Measurements from ENCODE around the gene RASGRP3.

Gene RASGRP3

DNA sequence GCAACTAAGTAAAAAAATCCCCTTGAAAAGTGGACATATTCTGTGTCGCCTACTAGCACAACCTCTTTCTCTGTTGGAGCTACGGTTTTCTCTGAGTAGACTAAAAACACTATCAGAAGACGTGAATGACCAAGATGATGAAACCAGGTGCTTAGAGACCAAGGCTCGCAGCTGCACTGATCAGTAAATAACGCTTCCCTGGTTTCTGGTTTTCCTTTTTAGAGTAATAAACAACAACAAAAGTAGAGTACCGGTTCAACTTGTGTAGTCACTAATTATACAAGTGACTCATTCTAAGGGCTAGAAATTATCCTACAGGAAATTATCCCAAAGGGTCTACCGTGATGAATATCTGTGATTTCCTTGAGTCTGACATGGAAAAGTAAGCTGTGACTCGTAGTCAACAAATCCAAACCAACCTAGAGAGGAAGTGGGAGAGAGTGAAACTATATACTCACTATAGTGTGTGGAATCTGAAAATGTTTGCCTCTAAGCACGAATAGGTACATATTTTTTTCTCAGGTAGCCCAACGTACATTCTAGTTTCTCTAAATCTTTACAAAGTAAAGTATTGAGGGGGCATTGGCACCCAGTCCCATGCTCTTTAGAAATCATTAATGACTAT lies 17.8 kb downstream of the RASGRP3 start:
- peak; percentile 60 for DNase-seq

DNA sequence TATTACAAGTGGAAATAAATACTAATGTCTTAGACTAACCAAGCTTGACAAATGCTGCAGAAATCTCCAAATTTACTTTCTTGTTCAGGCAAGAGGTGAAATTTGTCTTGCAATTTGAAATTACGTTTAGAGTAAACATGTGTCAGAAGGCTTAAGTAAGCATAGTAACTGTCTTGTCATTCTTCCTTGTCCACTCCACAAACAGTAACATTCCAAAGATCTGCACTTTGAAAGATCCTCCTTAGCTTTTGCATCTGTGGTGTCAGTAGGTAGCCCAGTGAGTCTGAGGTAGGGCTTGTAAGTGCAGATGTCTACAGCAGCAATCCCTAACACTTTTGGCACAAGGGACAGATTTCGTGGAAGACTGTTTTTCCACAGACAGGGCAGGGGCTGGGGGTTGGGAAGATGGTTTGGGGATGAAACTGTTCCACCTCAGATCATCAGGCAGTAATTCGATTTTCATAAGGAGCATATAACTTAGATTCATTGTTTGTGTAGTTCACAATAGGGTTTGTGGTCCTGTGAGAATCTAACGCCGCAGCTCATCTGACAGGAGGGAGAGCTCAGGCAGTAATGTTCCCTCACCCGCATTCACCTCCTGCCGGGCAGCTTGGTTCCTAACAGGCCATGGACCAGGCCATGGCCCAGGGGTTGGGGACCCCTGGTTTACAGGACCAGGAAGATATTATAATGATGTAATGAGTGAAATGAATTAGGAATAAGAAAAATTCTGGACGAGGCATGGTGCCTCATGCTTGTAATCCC lies 18.6 kb downstream of the RASGRP3 start:
- no peak for DNase-seq

DNA sequence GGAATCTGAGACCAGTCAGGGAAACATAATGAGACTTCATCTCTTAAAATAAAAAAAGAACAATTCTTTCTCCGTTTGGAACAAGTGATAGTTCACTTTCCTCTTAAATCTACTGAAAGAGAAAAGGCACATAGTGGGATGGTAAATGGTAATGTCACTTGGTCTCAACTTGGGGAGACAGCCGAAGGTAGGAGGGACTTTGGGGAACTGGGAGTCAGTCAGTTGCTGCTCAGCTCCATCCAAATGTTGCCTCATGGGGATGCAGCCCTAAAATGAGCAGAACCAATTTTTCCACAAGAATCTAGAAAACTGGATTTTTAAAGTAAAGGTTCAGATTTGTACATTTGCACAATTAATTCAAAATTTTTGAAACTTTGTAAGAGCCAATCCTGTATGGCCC lies 19.2 kb downstream of the RASGRP3 start:
- DNase-seq, result no peak

DNA sequence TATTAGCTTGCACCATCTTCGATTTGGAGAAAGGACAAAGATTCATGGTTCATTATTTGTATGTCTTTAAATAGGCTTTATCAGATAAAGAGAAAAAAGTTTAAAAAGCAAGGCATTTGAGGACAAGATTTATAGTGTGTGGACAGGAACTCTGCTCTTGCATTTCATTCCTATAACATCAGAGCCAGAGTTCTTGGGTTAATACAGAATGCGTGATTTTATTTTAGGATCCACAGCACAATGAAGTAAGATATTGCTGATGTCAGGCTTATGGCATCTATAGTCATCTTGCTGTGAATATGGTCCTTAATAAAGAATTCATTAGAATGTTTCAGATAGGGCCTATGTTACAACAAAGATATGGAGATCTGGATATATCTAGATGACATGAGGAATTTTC lies 19.7 kb downstream of the RASGRP3 start:
- DNase-seq, result peak; percentile 95

DNA sequence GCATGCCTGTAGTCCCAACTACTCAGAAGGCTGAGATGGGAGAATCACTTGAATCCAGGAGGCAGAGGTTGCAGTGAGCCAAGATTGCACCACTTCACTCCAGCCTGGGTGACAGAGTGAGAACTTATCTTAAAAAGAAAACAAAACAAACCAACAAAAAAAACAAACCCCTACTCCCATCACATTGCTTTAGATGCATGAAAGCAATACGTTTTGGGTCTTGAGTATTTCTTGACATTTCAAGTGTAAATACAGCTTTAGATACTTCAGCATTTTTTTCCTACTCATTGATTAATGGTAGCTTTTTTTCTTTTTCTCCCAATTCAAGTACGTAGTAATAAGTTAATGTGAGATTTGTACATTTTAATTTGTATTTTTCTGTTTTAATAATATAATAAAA lies 20.3 kb downstream of the RASGRP3 start:
- DNase-seq, result no peak

DNA sequence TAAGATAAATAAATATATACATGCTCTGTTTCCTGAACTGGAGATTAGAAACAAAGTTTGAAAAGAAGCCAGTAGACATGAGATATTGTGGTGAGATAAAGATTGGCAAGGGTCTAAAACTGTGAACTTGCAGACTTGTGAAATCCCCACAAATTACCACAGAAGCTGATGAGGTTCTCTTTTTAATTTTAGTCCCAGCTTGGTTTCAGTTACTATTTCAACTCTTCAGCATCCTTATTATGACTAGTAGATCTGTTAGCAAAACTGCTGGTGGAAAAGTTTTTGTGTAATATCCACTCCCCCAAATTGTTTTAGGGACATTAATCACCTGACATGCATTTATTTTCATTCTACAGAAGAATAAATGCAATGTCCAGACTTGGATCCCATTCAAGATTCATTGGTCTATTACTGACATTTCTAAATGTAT lies 20.8 kb downstream of the RASGRP3 start:
- peak; percentile 63 for DNase-seq

DNA sequence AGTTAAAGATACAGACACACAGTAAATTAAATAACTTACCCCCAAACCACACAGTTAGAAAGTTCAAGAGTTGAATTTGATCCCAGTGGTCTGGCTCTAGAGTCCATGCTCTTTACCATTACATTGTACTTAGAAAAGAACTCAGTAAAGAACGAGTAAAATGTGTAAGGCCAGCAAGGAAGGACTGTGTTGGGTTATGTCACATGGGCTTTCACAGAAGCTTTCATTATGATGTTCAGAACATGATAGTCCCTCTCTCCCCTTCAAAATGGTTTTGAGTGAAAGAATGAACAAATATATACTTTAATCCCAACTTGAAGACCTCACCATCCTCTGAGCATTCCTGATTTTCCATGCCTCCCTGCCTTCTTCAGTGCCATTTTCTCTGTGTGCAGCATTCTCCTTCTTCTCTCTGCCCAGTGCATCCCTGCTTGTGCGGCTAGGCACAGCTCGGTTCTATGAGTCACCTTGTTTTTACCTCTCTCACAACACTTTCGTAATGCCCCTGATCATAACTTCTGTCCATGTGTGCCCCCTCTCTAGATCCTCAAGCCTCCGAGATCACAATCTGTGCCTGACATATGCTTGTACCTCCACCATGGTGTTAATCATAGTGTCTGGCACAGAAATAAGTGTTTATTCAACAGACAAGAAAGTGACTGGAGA lies 22.0 kb downstream of the RASGRP3 start:
- DNase-seq, result no peak

DNA sequence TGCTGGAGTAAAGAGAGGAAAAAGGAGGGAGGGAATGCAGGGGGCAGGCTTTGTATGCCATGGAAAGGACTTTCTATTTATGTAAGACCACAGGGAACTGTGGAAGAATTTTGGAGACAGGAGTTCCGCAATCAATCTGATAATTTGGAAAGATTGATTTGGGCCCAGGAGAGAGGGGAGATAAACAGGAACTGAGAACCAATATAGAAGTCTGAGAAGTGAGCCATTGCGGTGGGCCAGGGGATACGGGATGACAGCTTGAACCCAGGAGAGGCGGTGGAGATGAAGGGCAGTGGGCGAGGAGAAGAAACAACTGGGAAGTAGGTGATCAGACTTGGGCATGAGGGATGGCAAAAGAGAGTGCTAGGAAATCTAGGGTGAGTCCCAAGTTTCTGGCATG lies 23.7 kb downstream of the RASGRP3 start:
- no peak for DNase-seq

DNA sequence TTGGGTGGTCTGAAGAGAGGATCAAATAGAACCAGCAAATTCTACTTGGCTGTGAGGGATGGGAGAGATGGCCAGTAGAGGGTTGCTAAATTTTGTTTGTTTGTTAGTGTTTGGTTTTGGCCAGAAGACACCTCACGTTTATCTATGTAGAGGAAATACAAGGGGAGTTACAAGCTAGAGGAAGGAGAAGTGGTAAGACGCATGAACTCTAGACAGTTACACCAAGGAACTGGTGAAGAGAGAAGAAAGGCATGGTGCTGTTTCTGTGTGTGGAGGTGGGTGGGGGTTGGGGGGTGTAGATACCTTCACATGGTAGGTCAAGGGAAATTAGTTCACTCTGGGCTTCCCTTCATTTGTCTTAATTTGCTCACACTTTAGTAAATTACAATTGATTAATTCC lies 25.6 kb downstream of the RASGRP3 start:
- no peak for DNase-seq

DNA sequence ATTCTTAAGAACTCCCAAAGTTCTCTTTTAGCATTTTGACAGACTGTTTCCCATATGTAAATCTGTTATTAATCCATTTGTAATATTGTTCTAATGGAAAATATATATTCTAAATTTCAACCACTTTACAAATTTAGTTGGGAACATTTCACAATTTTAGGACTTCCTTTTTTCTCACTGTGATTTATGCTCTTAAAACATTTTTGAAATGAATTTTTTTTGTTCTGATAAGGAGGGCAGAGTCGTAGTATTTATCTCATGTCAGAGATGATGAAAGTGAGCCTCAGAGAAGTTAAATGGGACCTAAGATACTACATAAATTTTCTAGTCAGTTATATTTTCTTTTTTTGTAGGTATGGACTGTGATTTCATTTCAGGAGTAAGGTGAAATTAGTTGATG lies 26.6 kb downstream of the RASGRP3 start:
- DNase-seq, result no peak

DNA sequence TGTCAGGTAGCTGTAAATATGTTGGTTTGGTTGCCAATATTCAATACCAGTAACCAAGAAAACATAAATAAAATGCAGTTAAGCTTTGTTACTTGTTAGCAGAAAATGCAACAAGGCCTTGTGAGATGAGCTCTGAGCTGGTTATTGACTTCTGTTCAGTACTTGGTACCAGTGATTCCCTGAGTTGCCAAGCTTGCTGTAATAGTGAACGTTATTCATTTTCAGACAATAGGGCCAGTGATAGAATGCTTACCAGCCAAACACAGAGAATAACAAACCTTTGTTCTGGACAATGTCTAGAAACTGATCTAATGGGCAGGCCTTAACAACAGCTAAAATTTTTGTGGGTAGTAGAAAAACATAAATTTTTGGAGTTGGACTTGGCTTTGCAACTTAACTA lies 29.5 kb downstream of the RASGRP3 start:
- no peak for DNase-seq

DNA sequence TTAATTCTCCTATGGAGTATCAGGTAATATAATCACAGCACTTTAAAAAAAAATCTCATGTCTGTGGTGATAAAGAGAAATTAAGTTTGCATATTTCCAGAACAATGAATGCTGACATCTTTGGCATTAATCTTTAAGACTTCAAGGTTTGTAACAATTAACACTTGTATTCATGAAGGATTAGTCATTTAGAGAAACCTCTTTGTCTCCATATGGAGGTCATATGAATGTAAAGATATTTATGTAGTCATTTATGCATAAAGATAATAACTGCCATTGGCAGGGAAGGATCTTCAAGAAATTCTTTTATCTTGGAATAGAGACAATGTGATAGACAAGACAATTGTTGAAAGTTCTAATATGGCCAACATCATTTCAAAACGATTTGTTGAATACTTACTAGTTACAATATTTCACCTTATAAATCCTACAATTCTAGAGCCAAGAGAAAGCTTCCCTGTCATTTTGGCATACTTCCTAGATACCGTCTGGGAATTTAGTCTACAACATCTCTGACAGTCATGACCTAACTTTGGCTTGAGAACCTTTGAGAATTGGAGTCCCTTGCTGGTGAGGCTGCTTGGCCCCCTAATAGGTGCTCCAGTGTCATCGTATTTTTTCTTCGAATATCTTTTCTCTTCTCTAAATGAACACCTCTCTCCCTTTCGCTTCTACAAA lies 33.6 kb downstream of the RASGRP3 start:
- DNase-seq, result peak; percentile 67

DNA sequence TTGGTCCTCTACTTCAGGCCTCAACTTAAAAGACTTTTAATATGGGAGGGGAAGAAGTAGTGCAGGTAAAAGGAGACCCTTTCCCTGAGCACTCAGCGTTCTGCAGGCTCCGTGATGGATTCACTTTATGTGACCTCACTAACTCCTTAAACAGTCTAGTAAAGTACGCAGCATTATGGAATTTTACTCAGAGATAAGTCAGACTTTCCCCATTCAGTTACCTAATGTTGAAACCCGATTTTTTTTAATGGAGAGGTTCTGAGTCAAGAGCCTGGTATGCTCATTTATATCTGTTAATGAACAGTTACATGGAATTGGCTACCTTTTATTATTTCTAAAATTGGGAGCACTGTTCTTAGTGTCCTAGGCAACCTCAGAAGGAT lies 34.1 kb downstream of the RASGRP3 start:
- DNase-seq, result no peak

DNA sequence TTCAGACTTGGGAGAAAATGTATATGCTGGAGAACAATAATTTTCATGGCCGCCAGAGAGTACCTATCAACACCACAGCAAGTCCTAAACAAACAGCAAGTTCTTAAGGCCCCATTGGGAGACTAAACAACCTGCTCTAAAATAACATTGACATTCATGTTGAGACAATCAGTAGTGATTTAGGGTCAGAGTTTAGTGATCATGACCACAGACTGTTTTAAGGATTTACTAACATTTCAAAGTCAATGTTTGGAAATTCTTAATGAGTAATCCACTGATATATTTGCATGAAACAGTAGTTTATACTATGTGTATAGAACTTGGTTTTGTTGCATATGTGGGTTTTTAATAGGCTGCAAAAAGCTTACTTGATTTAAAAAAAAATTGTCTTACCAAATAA lies 34.7 kb downstream of the RASGRP3 start:
- DNase-seq, result no peak

DNA sequence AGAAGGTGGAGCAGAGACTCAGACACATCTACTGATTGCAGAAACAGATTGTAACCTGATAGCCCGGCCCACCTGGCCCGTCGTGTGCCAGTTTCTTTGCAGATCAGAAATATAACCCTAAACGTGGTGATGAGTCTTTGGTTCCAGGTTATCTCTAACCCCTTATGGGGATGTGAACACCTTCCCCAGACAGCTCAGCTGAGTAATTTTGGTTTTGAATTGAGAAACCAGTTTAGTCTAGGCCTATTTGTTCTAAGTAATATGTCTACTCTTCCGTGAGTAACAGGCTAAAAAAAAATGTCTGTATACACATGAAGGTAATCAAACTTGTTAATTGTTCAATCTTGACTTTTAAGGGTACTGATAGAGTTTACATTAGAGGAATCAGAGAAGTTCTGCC lies 35.7 kb downstream of the RASGRP3 start:
- DNase-seq, result no peak

DNA sequence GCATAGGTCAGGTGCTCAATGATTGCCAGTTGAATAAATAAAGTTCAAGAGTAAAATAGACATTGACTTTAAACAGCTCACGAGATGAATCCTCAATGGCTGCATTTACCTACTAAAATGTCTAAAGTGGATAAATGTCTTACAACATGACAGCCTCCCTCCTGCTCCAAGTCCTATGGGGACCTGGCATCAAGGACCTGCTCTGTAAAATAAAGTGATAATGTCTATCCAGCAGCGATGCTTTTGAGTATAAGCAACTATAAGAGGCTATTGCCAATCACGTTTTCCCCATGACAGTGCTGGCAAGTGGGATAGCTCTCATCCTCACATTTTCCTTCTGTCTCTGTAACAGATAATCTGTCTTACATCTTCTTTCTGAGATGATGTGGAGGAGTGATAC lies 37.0 kb downstream of the RASGRP3 start:
- DNase-seq, result no peak

DNA sequence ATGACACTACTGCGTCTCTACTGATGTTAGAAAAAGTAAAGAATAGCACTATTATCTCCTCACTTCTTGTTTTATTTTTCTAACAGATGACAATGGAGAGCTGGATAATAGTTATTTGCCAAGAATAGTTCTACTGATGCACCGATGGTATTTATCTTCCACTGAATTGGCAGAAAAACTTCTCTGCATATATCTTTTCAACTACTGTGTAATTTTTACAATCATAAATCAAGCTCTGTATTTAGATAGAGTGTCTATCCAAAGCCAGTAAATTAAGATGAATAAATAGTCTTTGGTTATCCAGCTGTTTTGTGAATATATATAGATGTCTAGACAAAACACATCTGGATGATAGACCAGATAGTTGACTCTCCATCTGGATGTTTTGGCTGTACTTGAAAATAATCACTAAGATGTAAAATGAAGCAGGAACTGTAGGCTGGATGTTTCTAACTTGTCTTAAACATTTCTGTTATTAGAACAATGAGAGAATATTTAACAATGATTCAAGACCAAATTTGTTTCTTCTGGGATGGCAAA lies 40.1 kb downstream of the RASGRP3 start:
- peak; percentile 25 for DNase-seq

DNA sequence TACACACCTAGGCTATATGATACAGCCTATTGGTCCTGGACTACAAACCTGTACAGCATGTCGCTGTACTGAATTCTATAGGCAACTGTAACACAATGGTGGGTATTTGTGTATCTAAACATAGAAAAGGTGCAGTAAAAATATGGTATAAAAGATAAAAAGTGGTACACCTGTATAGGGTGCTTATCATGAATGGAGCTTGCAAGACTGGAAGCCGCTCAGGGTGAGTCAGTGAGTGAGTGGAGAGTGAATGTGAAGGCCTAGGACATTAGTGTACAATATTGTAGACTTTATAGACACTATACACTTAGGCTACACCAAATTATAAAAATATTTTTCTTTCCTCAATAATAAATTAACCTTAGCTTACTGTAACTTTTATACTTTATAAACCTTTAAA lies 41.8 kb downstream of the RASGRP3 start:
- DNase-seq, result no peak

DNA sequence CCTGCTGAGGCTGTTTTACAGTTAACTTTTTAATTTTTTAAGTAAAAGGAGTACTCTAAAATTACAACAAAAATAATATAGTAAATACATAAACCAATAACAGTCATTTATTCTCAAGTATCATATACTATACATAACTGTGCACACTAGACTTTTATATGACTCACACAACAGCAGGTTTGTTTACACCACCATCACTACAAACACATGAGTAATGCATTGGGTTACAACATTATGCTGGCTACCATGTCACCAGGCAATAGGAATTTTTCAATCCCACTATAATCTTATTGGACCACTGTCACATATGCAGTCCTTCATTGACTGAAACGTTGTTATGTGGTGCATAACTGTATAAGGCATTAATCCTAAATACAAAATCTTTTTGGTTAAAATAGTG lies 42.5 kb downstream of the RASGRP3 start:
- no peak for DNase-seq

DNA sequence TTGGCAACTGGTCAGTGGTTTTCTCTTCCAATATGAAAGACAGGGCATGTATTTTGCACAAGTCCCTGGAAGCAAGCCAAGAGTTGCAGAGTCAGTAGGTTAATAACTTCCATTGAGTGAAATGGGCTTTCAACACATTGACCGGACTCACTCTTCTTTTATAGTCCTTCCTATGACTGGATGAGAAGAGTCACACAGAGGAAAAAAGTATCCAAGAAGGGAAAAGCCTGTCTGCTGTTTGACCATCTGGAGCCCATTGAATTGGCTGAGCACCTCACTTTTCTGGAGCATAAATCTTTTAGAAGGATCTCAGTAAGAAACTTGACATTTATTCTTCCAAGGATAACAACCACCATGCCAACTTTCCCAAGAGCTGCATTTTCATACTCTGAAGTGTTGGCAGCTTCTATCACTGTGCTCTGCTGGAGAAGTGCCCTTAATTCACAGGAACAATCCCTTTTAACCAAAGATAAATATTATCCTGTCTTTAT lies 45.4 kb downstream of the RASGRP3 start:
- DNase-seq, result peak; percentile 94

DNA sequence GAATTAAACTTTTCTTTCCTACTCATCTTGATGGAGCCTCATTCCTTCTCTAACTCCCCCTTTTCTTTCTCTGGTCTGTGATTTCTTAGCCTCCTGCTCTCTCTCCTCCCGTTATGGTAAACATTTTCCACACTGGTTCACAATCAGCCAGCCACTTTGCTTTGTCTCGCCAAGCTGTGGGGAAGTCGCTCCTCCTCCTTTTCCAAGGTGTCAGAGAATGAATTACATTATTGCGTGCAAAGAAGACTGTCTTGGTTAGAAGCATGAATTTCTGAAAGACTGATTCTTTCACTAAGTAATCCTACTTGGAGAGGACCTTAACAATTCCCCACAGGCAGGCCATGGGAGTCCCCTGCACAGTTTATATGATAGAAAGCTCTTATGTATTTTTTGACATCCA lies 46.1 kb downstream of the RASGRP3 start:
- DNase-seq, result peak; percentile 53

DNA sequence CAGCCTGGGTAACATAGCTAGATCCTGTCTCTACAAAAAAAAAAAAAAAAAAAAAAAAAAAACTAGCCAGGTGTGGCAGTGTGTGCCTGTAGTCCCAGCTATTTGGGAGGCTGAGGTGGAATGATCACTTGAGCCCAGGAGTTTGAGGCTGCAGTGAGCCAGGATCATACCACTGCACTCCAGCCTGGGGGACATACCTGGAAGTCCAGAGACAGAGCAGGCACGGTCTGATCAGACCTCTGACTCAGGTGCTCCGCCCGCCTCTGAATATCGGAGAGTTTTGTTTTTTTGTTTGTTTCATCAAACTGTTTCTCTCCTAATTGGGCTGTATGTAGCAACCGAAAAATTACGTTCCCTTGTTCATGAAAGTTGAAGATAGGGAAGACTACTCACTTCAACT lies 49.2 kb downstream of the RASGRP3 start:
- no peak for DNase-seq

DNA sequence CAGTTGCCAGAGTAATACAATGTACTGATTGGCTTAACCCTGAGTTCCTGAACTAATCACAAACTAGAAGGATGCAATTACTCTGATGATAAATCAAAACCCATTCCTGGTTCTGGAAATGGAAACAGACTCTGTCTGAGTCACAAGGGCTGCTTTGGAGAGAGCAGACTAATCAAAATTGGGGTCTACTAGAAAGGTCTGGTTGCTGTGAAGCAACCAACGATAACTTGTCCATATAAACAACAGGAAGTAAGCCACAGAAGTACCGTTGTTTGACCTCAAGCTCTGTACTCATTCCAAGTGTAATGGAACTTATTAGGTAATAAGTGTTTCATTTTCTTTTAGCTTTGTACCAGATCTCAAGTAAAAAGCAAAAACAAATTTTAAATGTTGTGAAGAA lies 49.7 kb downstream of the RASGRP3 start:
- DNase-seq, result peak; percentile 30

Data from fibroblast of upper back skin (primary cell).